Activated T-cell treated with anti-CD3 and anti-CD28 coated beads for 48 hours (primary cell): ENCODE data around the gene MSH5.
"Not testable (repeated sequence)": the region's sequence is repeated elsewhere in the genome, so short reads cannot be mapped to it uniquely, and the experiment has no call there.

Source experiments
- DNase-seq: peaks from one replicate; pipeline ENCODE4 v3.0.0-alpha.2; 2020; ENCODE audit warnings: low read depth

The MSH5 gene

DNA sequence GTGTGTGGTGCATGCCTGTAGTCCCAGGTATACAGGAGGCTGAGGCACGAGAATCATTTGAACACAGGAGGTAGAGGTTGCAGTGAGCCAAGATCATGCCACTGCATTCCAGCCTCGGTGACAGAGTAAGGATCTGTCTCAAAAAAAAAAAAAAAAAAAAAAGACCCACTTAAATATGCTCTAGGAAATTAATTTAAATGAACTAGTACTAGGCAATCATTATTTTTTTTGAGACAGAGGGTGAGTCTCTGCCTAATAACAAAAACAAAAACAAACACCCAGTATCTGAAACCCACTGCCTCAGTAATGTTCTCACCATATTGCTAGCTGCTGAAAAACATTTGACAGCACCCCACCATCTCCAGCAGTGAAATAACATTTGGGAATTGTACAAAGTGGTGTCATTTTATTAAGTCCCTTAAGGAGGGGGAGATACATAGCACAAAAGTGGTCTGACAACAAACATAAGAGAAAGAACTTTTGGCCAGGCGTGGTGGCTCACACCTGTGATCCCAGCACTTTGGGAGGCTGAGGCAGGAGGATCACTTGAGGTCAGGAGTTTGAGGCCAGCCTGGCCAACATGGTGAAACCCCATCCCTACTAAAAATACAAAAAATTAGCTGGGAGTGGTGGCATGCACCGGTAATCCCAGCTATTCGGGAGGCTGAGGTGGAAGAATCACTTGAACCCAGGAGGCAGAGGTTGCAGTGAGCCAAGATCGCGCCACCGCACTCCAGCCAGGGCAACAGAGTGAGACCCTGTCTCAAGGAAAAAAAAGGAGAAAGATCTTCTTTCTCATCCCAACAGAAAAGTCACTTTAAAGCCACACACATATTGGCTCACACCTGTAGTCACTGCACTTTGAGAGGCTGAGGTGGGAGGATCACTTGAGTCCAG, 61.5 kb downstream of the MSH5 start:
- not testable (repeated sequence) for DNase-seq

DNA sequence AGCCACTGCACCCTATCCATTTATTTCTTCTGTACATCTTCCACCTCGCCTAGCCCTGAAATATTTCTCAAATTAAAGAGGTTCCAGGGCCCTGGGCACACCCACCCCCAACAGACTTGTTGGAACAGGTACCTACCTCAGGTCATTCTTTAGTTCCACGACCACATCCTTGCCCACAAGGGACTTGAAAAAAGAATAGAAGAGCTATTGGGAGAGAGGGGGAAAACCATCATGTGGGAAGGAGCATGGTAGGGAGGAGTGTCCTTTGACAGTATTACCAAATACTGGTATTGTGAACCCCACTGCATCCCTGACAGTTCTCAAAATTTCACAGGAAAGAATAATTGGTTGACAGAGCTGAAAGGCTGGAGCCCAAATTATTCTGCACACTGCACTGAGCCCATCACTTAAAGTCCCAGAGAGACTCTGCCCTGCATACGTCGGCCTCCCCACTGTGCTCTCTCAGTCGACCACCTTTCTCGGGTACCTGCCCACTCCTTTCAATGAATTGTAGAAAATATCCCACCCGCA, 66.2 kb downstream of the MSH5 start:
- DNase-seq: no peak

DNA sequence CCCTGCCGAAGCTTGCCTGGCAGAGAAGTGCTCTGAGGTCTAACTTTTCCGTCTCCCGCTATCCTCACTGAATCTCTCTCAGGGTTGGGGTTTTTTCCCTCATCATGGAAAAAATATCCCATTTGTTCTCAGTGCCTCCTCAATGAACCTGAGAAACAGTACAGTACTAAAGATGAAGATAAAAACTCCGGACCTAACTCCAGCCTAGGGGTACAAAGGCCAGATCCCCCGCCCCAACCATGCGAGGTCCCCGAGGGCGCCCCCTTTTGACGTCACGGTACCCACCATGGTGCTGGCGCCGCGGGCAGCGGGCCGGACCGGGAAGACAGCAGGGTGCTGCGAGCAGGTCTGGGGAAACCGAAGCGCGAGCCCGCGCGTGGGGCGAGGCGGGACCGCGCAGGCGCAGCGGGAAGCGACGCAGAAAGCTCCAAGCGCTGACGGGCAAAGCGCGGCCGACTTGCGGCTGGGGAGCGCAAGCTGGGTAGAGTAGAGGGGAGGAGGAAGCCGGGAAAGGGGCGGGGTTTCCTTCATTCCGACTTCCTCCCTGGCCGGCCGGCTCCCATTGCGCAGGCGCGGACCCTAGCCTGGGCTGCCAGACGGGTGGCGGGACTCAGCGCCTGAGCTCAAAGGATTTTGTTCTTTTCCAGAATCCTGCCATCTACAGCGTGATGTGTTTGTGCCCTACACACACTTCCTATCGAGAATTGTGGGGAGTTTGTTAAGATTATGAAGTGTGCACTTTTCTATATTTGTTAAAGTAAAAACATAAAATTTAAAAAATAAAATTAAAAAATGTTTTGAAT, 66.9 kb downstream of the MSH5 start, which contains the start of gene LSM2:
TSS of gene LSM2 (minus strand) at position 497 of the 803 bp plus-strand sequence. CDS start at position 288, 209 bp downstream.
- peak; percentile 96 for DNase-seq

DNA sequence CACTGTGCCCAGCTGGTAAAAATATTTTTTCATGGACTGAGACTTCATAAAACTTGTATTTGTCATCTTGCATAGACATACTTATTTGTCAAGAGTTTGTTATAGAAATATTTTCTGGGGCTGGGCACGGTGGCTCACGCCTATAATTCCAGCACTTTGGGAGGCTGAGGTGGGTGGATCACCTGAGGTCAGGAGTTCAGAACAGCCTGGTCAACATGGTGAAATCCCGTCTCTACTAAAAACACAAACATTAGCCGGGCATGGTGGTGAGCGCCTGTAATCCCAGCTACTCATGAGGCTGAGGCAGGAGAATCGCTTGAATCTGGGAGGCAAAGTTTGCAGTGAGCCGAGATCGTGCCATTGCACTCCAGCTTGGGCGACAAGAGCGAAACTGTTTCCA, 68.8 kb downstream of the MSH5 start:
- DNase-seq: not testable (repeated sequence)

DNA sequence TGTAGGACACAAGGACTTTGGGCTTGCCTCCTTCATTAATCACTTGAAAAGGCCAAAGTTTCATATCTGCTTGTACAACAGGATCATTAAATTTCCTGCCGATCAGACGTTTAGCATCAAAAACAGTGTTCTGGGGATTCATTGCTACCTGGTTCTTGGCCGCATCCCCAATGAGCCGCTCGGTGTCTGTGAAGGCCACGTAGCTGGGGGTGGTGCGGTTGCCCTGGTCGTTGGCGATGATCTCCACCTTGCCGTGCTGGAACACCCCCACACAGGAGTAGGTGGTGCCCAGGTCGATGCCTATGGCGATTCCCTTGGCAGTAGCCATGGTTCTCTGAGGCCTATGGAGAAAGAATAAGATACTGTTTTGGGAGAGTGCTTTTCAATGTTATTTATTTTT, 71.8 kb downstream of the MSH5 start:
- no peak for DNase-seq
